IMR-90 (cell line): Measurements from ENCODE around the gene IGLL5. TPM values are rescaled to one million over a fixed set of nuclear protein-coding genes. Genes with fewer than 3 reads are reported as not detected.

Experiments
- ATAC-seq: fragments of 200-7000 bp; cut with Tn5 transposase; 2 replicates; pipeline ENCODE4 v1.9.1; 2020; ENCODE audit warnings: low read depth, mild to moderate bottlenecking, moderate library complexity
- Bru-seq: library from RNA; stranded (reverse); fragments of 400-500 nt; gene quantifications from one replicate; lab custom pipeline; 2021; lab: Mats Ljungman, UMichigan
- BruChase-seq, 2 experiments: library from RNA; stranded (reverse); fragments of 400-500 nt; gene quantifications; one replicate each; lab custom pipeline; 2021; lab: Mats Ljungman, UMichigan
- BruUV-seq: library from RNA; stranded (reverse); fragments of 400-500 nt; replicated peaks from 2 replicates; lab custom pipeline; 2021; lab: Mats Ljungman, UMichigan
- CTCF ChIA-PET: fragments of 300-600 bp; formaldehyde crosslinking; extraction: SDS; loops from one replicate; lab custom pipeline; 2021; ENCODE audit warnings: antibody characterized with exemption; lab: Yijun Ruan, JAX
- POLR2A ChIA-PET: fragments of 300-600 bp; sonication (Branson Sonifier 250); formaldehyde crosslinking; loops from one replicate; lab custom pipeline; 2022; ENCODE audit warnings: antibody characterized with exemption; ENCODE audit not compliant: unreplicated experiment; lab: Charles Lee
- DNase-seq: peaks from one replicate; pipeline ENCODE4 v3.0.0; 2013
- H2AFZ ChIP-seq: replicated peaks from 2 replicates; pipeline ENCODE3; 2013; ENCODE audit warnings: low read length, mild to moderate bottlenecking; ENCODE audit not compliant: poor library complexity
- H2AK5ac ChIP-seq: 2 replicates; pipeline ENCODE4 v1.6.1; 2013; ENCODE audit warnings: low read depth, low read length, inconsistent platforms
- H2AK9ac ChIP-seq: replicated peaks from 2 replicates; pipeline ENCODE3; 2013; ENCODE audit warnings: mild to moderate bottlenecking, low read depth, low read length, moderate library complexity; ENCODE audit not compliant: poor library complexity
- H2BK120ac ChIP-seq: 2 replicates; pipeline ENCODE4 v1.6.1; 2013; ENCODE audit warnings: low read depth, low read length, inconsistent platforms
- H2BK15ac ChIP-seq: 3 replicates; pipeline ENCODE4 v1.6.1; 2013; ENCODE audit warnings: low read depth, low read length, inconsistent platforms
- H2BK20ac ChIP-seq: 2 replicates; pipeline ENCODE4 v1.6.1; 2013; ENCODE audit warnings: low read depth, mild to moderate bottlenecking, inconsistent platforms, low read length, moderate library complexity
- H2BK5ac ChIP-seq: 2 replicates; pipeline ENCODE4 v1.6.1; 2013; ENCODE audit warnings: mild to moderate bottlenecking, low read depth, low read length, inconsistent platforms; ENCODE audit not compliant: poor library complexity, severe bottlenecking
- H3K14ac ChIP-seq: replicated peaks from 2 replicates; pipeline ENCODE4 v1.6.1; 2013; ENCODE audit warnings: low read depth, low read length, inconsistent platforms
- H3K18ac ChIP-seq: 2 replicates; pipeline ENCODE4 v1.6.1; 2013; ENCODE audit warnings: low read depth, low read length, control low read depth
- H3K23ac ChIP-seq: 2 replicates; pipeline ENCODE4 v1.6.1; 2013; ENCODE audit warnings: low read depth, low read length, inconsistent platforms
- H3K27ac ChIP-seq: 2 replicates; pipeline ENCODE4 v1.5.1; 2013; ENCODE audit warnings: mild to moderate bottlenecking, control low read depth, low read length; ENCODE audit not compliant: insufficient read depth
- H3K27me3 ChIP-seq: 2 replicates; pipeline ENCODE4 v1.6.1; 2013; ENCODE audit warnings: low read length; ENCODE audit not compliant: control insufficient read depth, insufficient read depth
- H3K36me3 ChIP-seq: 2 replicates; pipeline ENCODE4 v1.6.1; 2013; ENCODE audit warnings: low read length, mixed read lengths; ENCODE audit not compliant: control insufficient read depth, insufficient read depth
- H3K4ac ChIP-seq: 2 replicates; pipeline ENCODE4 v1.6.1; 2013; ENCODE audit warnings: low read depth, low read length, inconsistent platforms
- H3K4me1 ChIP-seq: 2 replicates; pipeline ENCODE4 v1.6.1; 2013; ENCODE audit warnings: low read length, mixed read lengths; ENCODE audit not compliant: control insufficient read depth, insufficient read depth
- H3K4me2 ChIP-seq: 2 replicates; pipeline ENCODE4 v1.6.1; 2013; ENCODE audit warnings: low read depth, mild to moderate bottlenecking, control low read depth, low read length, moderate library complexity
- H3K4me3 ChIP-seq: 2 replicates; pipeline ENCODE4 v1.5.1; 2013; ENCODE audit warnings: low read depth, mild to moderate bottlenecking, control low read depth, low read length, moderate library complexity; ENCODE audit not compliant: insufficient read depth
- H3K56ac ChIP-seq: 2 replicates; pipeline ENCODE4 v1.6.1; 2013; ENCODE audit warnings: low read length, inconsistent platforms; ENCODE audit not compliant: insufficient read depth; ENCODE audit errors: extremely low read depth
- H3K79me1 ChIP-seq, 2 experiments: 2 replicates each; pipeline ENCODE4 v1.6.1; 2013; ENCODE audit warnings: low read length in 2 of 2, inconsistent platforms in 1 of 2, low read depth in 1 of 2
- H3K9ac ChIP-seq: 2 replicates; pipeline ENCODE4 v1.6.1; 2013; ENCODE audit warnings: low read depth, low read length, control low read depth
- H3K9me1 ChIP-seq: 2 replicates; pipeline ENCODE4 v1.6.1; 2013; ENCODE audit warnings: low read length, inconsistent platforms; ENCODE audit not compliant: insufficient read depth
- H3K9me3 ChIP-seq: 2 replicates; pipeline ENCODE4 v1.6.1; 2013; ENCODE audit warnings: low read length; ENCODE audit not compliant: control insufficient read depth, insufficient read depth
- H4K20me1 ChIP-seq: 2 replicates; pipeline ENCODE4 v1.6.1; 2013; ENCODE audit warnings: low read length, inconsistent platforms; ENCODE audit not compliant: insufficient read depth
- H4K5ac ChIP-seq: 2 replicates; pipeline ENCODE4 v1.6.1; 2013; ENCODE audit warnings: mild to moderate bottlenecking, low read depth, low read length, control low read depth
- H4K8ac ChIP-seq, 2 experiments: 2 replicates each; pipeline ENCODE4 v1.6.1; 2013; ENCODE audit warnings: low read depth in 2 of 2, low read length in 2 of 2, control low read depth in 1 of 2, inconsistent platforms in 1 of 2
- H4K91ac ChIP-seq: 2 replicates; pipeline ENCODE4 v1.6.1; 2013; ENCODE audit warnings: low read depth, low read length, inconsistent platforms; ENCODE audit not compliant: insufficient read depth
- BHLHE40 ChIP-seq: fragments of 150-350 bp; IDR thresholded peaks from 2 replicates; pipeline ENCODE4 v1.6.1; 2016; ENCODE audit warnings: mild to moderate bottlenecking, low read depth, low read length
- RFX5 ChIP-seq: IDR thresholded peaks from 2 replicates; pipeline ENCODE4 v1.8.0; 2012; ENCODE audit warnings: low read depth, mild to moderate bottlenecking, low read length, moderate library complexity
- USF2 ChIP-seq: fragments of 150-350 bp; IDR thresholded peaks from 2 replicates; pipeline ENCODE4 v1.6.1; 2017; ENCODE audit warnings: mild to moderate bottlenecking, antibody characterized with exemption, low read length, low read depth
- WGBS, 2 experiments: methylation state at CpG; one replicate each; pipeline versions ENCODE4 v1.1.5 to v1.1.7; 2013; ENCODE audit warnings: missing lambda C conversion rate in 2 of 2; ENCODE audit not compliant: insufficient read length in 1 of 2; ENCODE audit errors: extremely low coverage in 2 of 2; 5-methylcytosine and 5-hydroxymethylcytosine counted together
- dilution Hi-C: fragments of 300-500 bp; cut with HindIII; formaldehyde crosslinking; loops from one replicate; pipeline ENCODE4 v1.14.3; 2018; ENCODE audit warnings: low sequenced_read_pairs; ENCODE audit not compliant: unreplicated experiment
- in situ Hi-C: fragments of 300-500 bp; cut with MboI; formaldehyde crosslinking; loops from 3 replicates; pipeline ENCODE4 v1.14.3; 2019; ENCODE audit warnings: low sequenced_read_pairs, inconsistent platforms, mixed read lengths
- intact Hi-C: fragments of 100-400 bp; cut with micrococcal nuclease; formaldehyde crosslinking; loops from 2 replicates; pipeline ENCODE4 v1.10.0; 2022
- long read RNA-seq: library from polyadenylated mRNA; unstranded; transcript quantifications from one replicate; pipeline ENCODE4 v2.0.0, GENCODE V29; 2021; ENCODE audit not compliant: unreplicated experiment
- polyA plus RNA-seq, 3 experiments: library from polyadenylated mRNA; depleted of rRNA; stranded (reverse); fragments of >200 nt; gene quantifications; 2 replicates each; pipeline ENCODE4 v1.2.3, GENCODE V29; 2012; ENCODE audit warnings: low replicate concordance in 1 of 3
- total RNA-seq: library from RNA; depleted of rRNA; stranded (reverse); fragments of >200 nt; gene quantifications from 2 replicates; pipeline ENCODE4 v1.2.3, GENCODE V29; 2012; rRNA removed

IGLL5 gene
- not detected in 2 replicates for total RNA-seq
- not detected in 2 replicates for polyA plus RNA-seq (2012; rRNA removed)
- not detected in 2 replicates for polyA plus RNA-seq (2012; cell fraction: cytosol; rRNA removed)
- polyA plus RNA-seq (2012; cell fraction: nucleus; rRNA removed; ENCODE audit: low replicate concordance), result not detected in 2 replicates
- Bru-seq, nascent RNA, result not detected
- BruChase-seq, experiment 1, labeled RNA remaining after a 6-hour chase, result not detected
- BruChase-seq, experiment 2, labeled RNA remaining after a 2-hour chase, result not detected
- long read RNA-seq, result 0 reads

- Histone ChIP-seq H2BK120ac (no peak within 1 kb of the TSS), H4K20me1 (no peaks in the 10 kb centered on the region), H3K79me1 (no peaks in the 10 kb centered on the region), H3K23ac (no peak within 1 kb of the TSS), H3K36me3 (no peaks in the 10 kb centered on the region), H3K9ac (no peak within 1 kb of the TSS), H3K27ac (no peak within 1 kb of the TSS), H3K27me3 (peaks cover 6% of the 10 kb centered on the region), H3K4me3 (no peak within 1 kb of the TSS), H3K18ac (no peak within 1 kb of the TSS), H3K9me1 (no peaks in the 10 kb centered on the region), H3K9me3 (no peaks in the 10 kb centered on the region), H4K91ac (no peak within 1 kb of the TSS), H2BK20ac (no peak within 1 kb of the TSS), H3K14ac (no peak within 1 kb of the TSS), H3K4me1 (no peaks in the 10 kb centered on the region), H2AK9ac (no peak within 1 kb of the TSS), H4K8ac (no peak within 1 kb of the TSS), H4K5ac (no peak within 1 kb of the TSS), H3K4ac (no peak within 1 kb of the TSS), H2AFZ (no peak within 1 kb of the TSS), H2AK5ac (no peak within 1 kb of the TSS), H3K4me2 (no peak within 1 kb of the TSS), H2BK5ac (no peak within 1 kb of the TSS), H2BK15ac (no peak within 1 kb of the TSS), H3K56ac (no peak within 1 kb of the TSS)
- no peak for TF ChIP-seq RFX5
- no peak for TF ChIP-seq USF2
- no peak for TF ChIP-seq BHLHE40
- in situ Hi-C loops (no loop called here), intact Hi-C loops (no loop called here), dilution Hi-C loops (no loop called here)
- POLR2A ChIA-PET, result no interaction called here
- no peak for DNase-seq
- no peak for ATAC-seq
- 34% methylated on average over 5 of the region's 15 CpGs; no CpG with 5 or more reads in 1 of the 2 experiments for WGBS, 2 experiments
- BruUV-seq, result no TSS peak
- CTCF ChIA-PET, result no interaction called here
These were observed at the start of gene IGLL5 for GRCh38 chr22:22887621-22888503. TSS of gene IGLL5 (plus strand) at chr22:22887816. CDS start at chr22:22888054, 238 bp downstream.
